Measurements from ENCODE around the gene ENTHD1.

DNA sequence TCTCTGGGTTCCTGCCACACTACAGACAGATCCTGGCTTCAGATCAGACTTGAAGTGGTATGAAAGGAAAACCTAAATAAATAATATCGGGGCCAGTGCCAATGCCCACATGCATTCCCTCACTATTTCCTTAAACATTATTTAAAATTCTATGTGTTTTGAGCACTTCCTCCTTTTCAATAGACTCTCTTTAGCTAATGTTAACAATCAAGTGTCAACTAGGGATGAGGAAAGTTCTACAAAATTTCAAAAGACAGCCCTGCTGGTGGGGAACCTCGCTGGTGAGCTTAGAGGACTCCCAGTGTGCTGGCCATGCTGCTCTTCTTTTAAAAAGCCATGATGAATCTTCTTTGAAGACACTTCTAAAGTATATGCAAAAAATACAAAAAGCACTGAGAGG is 87.5 kb downstream of the ENTHD1 start:
- TF ChIP-seq POLR2AphosphoS5 (IDR thresholded peaks at IDR 0.05; ENCODE audit: borderline replicate concordance, low read depth, low read length) (no peak), EZH2 (IDR thresholded peaks at IDR 0.05) (no peak), FOXP2 (optimal IDR thresholded peaks at IDR 0.05; ENCODE audit: control extremely low read depth, extremely low read length, insufficient read depth) (no peak)
